ENCODE results near the gene TMEM255A.

DNA sequence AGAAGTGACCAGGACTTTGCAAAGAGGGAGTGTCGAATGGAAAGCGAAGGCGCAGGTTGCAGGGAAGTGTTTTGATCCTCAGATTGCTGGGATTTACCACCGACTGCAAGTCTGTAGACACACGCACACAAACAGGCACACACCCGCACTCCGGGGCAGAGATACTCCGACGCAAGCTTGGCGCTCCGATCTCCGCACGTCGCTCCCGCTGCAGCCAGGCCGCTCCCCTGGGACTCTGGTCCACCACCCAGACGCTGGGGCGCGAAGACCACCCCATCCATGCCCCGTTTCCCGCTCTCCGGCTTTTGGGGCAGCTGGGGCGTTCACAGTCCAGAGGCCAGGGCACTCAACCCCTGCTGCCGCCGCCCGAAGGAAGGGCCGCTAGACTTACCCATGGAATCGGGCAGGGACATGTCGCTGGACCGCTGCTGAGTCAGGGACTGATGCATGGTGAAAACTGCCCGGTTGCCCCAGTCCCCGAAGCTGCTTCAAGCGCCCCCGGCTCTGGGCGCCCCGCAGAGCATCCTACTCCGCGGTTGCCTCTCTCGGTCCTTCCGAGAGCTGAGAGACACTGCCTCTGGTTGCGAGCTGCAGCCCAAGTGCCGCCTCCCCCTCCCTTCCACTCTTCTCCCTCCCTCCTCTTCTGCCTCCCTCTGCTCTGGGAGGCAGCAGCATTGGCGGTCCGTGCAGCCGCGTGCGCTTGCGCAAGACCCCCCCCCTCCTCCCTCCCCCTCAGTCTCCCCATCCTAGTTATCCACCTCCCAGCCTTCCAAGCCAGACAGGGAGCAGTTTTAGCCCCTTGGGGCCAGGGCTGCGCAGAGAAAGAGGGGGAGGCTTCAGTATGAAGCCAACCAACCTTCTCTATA, at the start of gene TMEM255A:
- TF ChIP-seq, protein P1, sequence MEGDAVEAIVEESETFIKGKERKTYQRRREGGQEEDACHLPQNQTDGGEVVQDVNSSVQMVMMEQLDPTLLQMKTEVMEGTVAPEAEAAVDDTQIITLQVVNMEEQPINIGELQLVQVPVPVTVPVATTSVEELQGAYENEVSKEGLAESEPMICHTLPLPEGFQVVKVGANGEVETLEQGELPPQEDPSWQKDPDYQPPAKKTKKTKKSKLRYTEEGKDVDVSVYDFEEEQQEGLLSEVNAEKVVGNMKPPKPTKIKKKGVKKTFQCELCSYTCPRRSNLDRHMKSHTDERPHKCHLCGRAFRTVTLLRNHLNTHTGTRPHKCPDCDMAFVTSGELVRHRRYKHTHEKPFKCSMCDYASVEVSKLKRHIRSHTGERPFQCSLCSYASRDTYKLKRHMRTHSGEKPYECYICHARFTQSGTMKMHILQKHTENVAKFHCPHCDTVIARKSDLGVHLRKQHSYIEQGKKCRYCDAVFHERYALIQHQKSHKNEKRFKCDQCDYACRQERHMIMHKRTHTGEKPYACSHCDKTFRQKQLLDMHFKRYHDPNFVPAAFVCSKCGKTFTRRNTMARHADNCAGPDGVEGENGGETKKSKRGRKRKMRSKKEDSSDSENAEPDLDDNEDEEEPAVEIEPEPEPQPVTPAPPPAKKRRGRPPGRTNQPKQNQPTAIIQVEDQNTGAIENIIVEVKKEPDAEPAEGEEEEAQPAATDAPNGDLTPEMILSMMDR (IDR thresholded peaks at IDR 0.05; ENCODE audit: insufficient read depth, low read depth, low read length): no peak
- TF ChIP-seq EZH2 (IDR thresholded peaks at IDR 0.05; ENCODE audit: insufficient read depth, low read length): no peak
